PC-3 (cell line): ENCODE measurements around the gene LHFPL6.

Experiments
- EZH2 ChIP-seq: fragments of 300-600 bp; sonication (generic); IDR thresholded peaks from one replicate; pipeline ENCODE4 v1.6.1; 2017; ENCODE audit warnings: antibody characterized with exemption, mild to moderate bottlenecking, low read length; ENCODE audit not compliant: unreplicated experiment
- TF ChIP-seq, protein P1 (sequence below): fragments of 300-600 bp; sonication (generic); conservative IDR thresholded peaks from 2 replicates; pipeline ENCODE4 v1.5.1; 2017; ENCODE audit warnings: antibody characterized with exemption, low read depth, mild to moderate bottlenecking, low read length

DNA sequence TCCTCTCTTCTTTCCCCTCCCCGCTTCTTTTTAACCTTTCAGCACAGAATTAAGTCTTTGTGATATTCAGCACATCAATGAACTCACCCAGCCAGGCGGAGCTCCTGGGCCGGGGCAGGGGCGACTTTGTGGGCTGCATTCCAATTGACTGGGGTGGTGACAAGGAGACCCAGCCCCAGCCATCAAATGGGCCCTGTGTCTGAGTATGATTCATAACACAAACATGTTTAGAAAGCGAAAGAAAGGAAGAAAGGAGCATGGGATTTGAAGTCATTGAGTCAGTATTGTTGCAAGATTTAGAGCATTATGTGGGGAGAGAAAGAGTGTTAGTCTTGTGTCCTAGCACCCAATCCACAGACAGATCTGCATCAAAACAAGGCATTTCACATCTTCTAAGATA lies 185.3 kb downstream of the LHFPL6 start:
- TF ChIP-seq, protein P1, sequence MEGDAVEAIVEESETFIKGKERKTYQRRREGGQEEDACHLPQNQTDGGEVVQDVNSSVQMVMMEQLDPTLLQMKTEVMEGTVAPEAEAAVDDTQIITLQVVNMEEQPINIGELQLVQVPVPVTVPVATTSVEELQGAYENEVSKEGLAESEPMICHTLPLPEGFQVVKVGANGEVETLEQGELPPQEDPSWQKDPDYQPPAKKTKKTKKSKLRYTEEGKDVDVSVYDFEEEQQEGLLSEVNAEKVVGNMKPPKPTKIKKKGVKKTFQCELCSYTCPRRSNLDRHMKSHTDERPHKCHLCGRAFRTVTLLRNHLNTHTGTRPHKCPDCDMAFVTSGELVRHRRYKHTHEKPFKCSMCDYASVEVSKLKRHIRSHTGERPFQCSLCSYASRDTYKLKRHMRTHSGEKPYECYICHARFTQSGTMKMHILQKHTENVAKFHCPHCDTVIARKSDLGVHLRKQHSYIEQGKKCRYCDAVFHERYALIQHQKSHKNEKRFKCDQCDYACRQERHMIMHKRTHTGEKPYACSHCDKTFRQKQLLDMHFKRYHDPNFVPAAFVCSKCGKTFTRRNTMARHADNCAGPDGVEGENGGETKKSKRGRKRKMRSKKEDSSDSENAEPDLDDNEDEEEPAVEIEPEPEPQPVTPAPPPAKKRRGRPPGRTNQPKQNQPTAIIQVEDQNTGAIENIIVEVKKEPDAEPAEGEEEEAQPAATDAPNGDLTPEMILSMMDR = no peak
- TF ChIP-seq EZH2 = no peak
